ENCODE data around the gene EPM2AIP1. TPM values are rescaled to one million over a fixed set of nuclear protein-coding genes. Genes with fewer than 3 reads are reported as not detected.

Gene EPM2AIP1
- total RNA-seq, 1 experiment from 2014 or later = 11.4 TPM

DNA sequence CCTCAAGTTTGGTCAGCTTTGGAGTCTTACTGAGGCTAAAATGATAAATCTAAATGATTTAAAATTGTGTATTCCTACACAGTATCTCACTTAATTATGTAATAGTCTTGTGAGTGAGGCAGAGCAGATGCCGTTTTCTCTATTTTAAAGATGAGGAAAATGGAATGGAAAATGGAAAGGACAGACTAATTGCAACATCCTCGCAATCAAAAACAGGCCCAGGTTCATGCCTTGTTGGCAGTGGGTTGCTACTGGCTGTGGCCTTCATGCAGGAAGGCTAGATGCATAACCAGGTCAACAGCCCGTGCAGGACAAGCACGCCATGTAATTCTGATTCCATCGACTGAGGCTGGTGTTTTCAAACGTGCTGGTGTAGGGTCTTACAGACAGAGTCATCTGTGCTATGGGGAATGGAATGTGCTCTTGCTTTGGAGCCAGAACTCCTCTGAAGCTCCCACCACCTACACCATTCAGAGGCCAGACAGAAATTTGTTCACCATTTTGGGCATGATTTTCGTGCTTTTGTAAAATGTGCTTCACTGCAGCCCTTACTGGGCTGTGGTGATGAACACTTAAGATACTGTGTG, 38.3 kb upstream of the EPM2AIP1 start:
- H3K27ac Mint-ChIP-seq = no peak overlapping the region; a peak in 1 of 7 replicates
- no peaks in the 10 kb centered on the region for H3K4me1 Mint-ChIP-seq

More for the DNA sequence above, 38.3 kb upstream of the EPM2AIP1 start:
- H3K18ac ChIP-seq (ENCODE audit: insufficient read length, low read depth, low read length) = no peak overlapping the region
- H2AK5ac ChIP-seq (ENCODE audit: insufficient read length, low read length) = no peak overlapping the region
- H2AFZ ChIP-seq (ENCODE audit: low read length) = no peak overlapping the region
- no peak overlapping the region for H2BK120ac ChIP-seq (ENCODE audit: low read depth, low read length, poor library complexity, severe bottlenecking)
- Mint-ChIP-seq H3K4me3 (no peak overlapping the region), H3K36me3 (ENCODE audit: insufficient read depth in 1 of 3, low read depth in 3 of 3) (peaks cover 50 to 75% (median 66%) of the 10 kb centered on the region in 3 experiments), H3K27me3 (ENCODE audit: low read depth) (no peaks in the 10 kb centered on the region), H3K9me3 (peaks cover 6 to 10% of the 10 kb centered on the region in 2 experiments; a peak in 3 of 5 replicates)
- no peaks in the 10 kb centered on the region for H4K20me1 ChIP-seq (ENCODE audit: control insufficient read depth, insufficient read depth, insufficient read length)
- H3K27ac ChIP-seq (ENCODE audit: insufficient read length, low read depth, low read length) = no peak overlapping the region
- no peaks in the 10 kb centered on the region; the same call in 1 of the 2 replicates for H3K79me2 ChIP-seq (ENCODE audit: insufficient read depth, low read length)
- no peak for DNase-seq
- TF ChIP-seq, protein P1, sequence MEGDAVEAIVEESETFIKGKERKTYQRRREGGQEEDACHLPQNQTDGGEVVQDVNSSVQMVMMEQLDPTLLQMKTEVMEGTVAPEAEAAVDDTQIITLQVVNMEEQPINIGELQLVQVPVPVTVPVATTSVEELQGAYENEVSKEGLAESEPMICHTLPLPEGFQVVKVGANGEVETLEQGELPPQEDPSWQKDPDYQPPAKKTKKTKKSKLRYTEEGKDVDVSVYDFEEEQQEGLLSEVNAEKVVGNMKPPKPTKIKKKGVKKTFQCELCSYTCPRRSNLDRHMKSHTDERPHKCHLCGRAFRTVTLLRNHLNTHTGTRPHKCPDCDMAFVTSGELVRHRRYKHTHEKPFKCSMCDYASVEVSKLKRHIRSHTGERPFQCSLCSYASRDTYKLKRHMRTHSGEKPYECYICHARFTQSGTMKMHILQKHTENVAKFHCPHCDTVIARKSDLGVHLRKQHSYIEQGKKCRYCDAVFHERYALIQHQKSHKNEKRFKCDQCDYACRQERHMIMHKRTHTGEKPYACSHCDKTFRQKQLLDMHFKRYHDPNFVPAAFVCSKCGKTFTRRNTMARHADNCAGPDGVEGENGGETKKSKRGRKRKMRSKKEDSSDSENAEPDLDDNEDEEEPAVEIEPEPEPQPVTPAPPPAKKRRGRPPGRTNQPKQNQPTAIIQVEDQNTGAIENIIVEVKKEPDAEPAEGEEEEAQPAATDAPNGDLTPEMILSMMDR (conservative IDR thresholded peaks at IDR 0.05) = no peak
- H3K4me2 ChIP-seq (ENCODE audit: insufficient read depth, insufficient read length, low read length) = no peak overlapping the region
- H4K91ac ChIP-seq (ENCODE audit: insufficient read length, low read depth, low read length) = no peak overlapping the region
- WGBS (ENCODE audit: extremely low coverage, insufficient read length, low lambda C conversion rate) = no CpG with 5 or more reads among the region's 7 CpGs
- H3K23me2 ChIP-seq (ENCODE audit: insufficient read length, low read depth, low read length, poor library complexity, severe bottlenecking) = no peaks in the 10 kb centered on the region
- no peak overlapping the region for H2BK12ac ChIP-seq (ENCODE audit: insufficient read length, low read depth, low read length)
- no peak overlapping the region for H3K14ac ChIP-seq (ENCODE audit: insufficient read depth, low read length)
- no peak overlapping the region for H3K56ac ChIP-seq (ENCODE audit: insufficient read length, low read depth, low read length)
- no peak overlapping the region for H2BK5ac ChIP-seq (ENCODE audit: insufficient read length, low read length)
- no peak overlapping the region for H2BK20ac ChIP-seq (ENCODE audit: low read depth, low read length, poor library complexity, severe bottlenecking)
- no peak overlapping the region for H3K23ac ChIP-seq (ENCODE audit: insufficient read length, low read depth, low read length)
- no peaks in the 10 kb centered on the region for H3K27me3 ChIP-seq (ENCODE audit: insufficient read depth, low read length)
- no peaks in the 10 kb centered on the region for H3K9me3 ChIP-seq (ENCODE audit: control insufficient read depth, low read depth, low read length)
- H4K8ac ChIP-seq (replicated peaks; ENCODE audit: insufficient read length, low read depth, low read length) = no peak overlapping the region
- no peak overlapping the region for H3K4ac ChIP-seq (ENCODE audit: low read depth, low read length)
- no peak overlapping the region for H3T11ph ChIP-seq (ENCODE audit: low read length)
- no peak overlapping the region for H2BK15ac ChIP-seq (ENCODE audit: low read depth, low read length)
- no peak overlapping the region for H4K5ac ChIP-seq (ENCODE audit: insufficient read length, low read depth, low read length)
- no peak overlapping the region for H3K9ac ChIP-seq (ENCODE audit: extremely low read depth, insufficient read length, low read length)
- peaks cover 3% of the 10 kb centered on the region for H3K79me1 ChIP-seq (ENCODE audit: insufficient read depth, low read depth, low read length, poor library complexity, severe bottlenecking)
- no peaks in the 10 kb centered on the region for H3K4me1 ChIP-seq (ENCODE audit: insufficient read depth, low read length)
